Thyroid gland (tissue), 4 donors: ENCODE data around the gene ELL2.

Source experiments
- CTCF ChIP-seq, 6 experiments: fragments of 200-600 bp in 3 of 6; fragments of 450-650 bp in 3 of 6; sonication (generic) in 3 of 6; IDR thresholded peaks; one replicate each; pipeline ENCODE4 v1.5.1; 2016 to 2019; ENCODE audit warnings: antibody characterized with exemption in 6 of 6, mild to moderate bottlenecking in 2 of 6, inconsistent platforms in 1 of 6, moderate library complexity in 1 of 6
- POLR2A ChIP-seq, 2 donors: fragments of 450-650 bp; IDR thresholded peaks; one replicate each; pipeline ENCODE4 v1.6.1; 2017; ENCODE audit warnings: antibody characterized with exemption in 2 of 2, mild to moderate bottlenecking in 2 of 2, moderate library complexity in 1 of 2

- TF ChIP-seq CTCF (IDR thresholded peaks at IDR 0.05) (peak in 3 of 6 experiments; percentile 11 to 21 (median 16)), POLR2A (IDR thresholded peaks at IDR 0.05) (no peak)
These were observed 118.7 kb downstream of the ELL2 start for GRCh38 chr5:95842854-95843544.
